ENCODE results near the gene BLVRB.

The BLVRB gene

DNA sequence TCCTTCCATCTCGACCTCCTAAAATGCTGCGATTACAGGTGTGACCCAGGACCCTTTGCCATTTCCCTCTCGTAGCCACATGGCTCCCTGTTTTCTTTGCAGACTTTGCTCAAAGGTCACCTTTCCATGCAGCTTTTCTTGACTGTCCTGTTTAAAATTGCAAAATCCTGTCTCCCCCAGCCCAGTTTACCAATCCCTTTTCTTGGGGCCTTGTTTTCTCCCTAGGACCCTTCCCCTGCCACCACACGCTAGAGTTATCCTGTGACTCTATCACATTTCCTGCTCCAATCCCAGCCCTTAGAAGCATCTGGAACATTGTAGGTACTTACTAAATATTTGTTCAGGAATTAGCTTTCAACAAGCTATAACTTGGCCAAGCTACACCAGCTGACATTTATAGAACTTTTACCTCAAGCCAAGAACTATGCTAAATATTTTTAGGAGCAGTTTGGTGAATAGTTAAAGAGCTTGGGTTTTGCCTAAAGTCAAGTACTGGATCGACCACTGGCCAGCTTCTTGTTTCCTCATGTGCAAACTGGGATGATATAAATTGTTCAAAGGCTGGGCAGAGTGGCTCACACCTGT lies 12.3 kb downstream of the BLVRB start:
- no peak overlapping the region for H3K27ac ChIP-seq (ENCODE audit: insufficient read depth, low read length, poor library complexity, severe bottlenecking)
- no peaks in the 10 kb centered on the region for H3K9me3 ChIP-seq (ENCODE audit: control insufficient read depth, low read length)
- DNase-seq, result no peak
- H3K4me3 ChIP-seq (ENCODE audit: insufficient read depth, low read depth, low read length, poor library complexity, severe bottlenecking), result no peak overlapping the region
- no peaks in the 10 kb centered on the region for H3K36me3 ChIP-seq (ENCODE audit: control insufficient read depth, insufficient read depth, low read length)
- H3K4me1 ChIP-seq (ENCODE audit: control insufficient read depth, insufficient read depth, low read length, poor library complexity, severe bottlenecking), result no peaks in the 10 kb centered on the region
- H3K27me3 ChIP-seq (replicated peaks; ENCODE audit: control insufficient read depth, insufficient read depth, low read length, poor library complexity, severe bottlenecking), result no peaks in the 10 kb centered on the region

DNA sequence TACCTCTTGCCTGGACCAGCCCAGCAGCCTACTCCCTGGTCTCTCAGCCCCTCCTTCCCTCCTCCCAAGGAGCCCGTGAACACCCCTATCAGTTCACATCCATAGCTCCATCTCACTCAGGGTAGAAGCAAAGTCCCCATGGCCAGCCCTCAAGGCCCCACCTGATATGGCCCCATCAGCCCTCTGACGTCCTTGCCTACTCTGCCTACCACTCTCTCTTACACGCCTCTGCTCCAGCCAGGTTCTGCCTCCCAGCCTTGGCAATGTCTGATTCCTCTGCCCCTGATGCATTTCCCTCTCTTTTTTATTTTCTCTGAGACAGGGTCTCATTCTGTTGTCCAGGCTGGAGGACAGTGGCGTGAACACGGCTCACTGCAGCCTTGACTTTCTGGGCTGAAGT lies 13.5 kb downstream of the BLVRB start:
- H3K27ac ChIP-seq (ENCODE audit: insufficient read depth, low read length, poor library complexity, severe bottlenecking), result no peak overlapping the region
- DNase-seq, result no peak
- no peaks in the 10 kb centered on the region for H3K27me3 ChIP-seq (replicated peaks; ENCODE audit: control insufficient read depth, insufficient read depth, low read length, poor library complexity, severe bottlenecking)
- H3K9me3 ChIP-seq (ENCODE audit: control insufficient read depth, low read length), result no peaks in the 10 kb centered on the region
- no peak overlapping the region for H3K4me3 ChIP-seq (ENCODE audit: insufficient read depth, low read depth, low read length, poor library complexity, severe bottlenecking)
- H3K36me3 ChIP-seq (ENCODE audit: control insufficient read depth, insufficient read depth, low read length), result no peaks in the 10 kb centered on the region
- H3K4me1 ChIP-seq (ENCODE audit: control insufficient read depth, insufficient read depth, low read length, poor library complexity, severe bottlenecking), result no peaks in the 10 kb centered on the region

DNA sequence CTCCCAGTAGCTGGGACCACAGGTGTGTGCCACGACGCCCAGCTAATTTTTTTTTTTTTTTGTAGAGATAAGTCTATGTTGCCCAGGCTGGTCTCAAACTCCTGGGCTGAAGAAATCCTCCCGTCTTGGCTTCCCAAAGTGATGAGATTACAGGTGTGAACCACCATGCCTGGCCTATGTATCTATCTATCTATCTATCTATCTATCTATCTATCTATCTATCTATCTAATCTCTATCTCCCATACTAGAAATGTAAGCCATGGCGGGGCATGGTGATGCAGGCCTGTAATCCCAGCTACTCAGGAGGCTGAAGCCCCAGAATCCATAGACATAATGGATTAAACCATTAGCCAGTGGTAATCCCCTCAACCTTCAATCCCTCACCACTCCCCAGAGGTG lies 14.9 kb downstream of the BLVRB start:
- Histone ChIP-seq H3K27me3 (replicated peaks; ENCODE audit: control insufficient read depth, insufficient read depth, low read length, poor library complexity, severe bottlenecking) (no peaks in the 10 kb centered on the region), H3K9me3 (ENCODE audit: control insufficient read depth, low read length) (no peaks in the 10 kb centered on the region), H3K4me3 (ENCODE audit: insufficient read depth, low read depth, low read length, poor library complexity, severe bottlenecking) (no peak overlapping the region), H3K36me3 (ENCODE audit: control insufficient read depth, insufficient read depth, low read length) (no peaks in the 10 kb centered on the region), H3K4me1 (ENCODE audit: control insufficient read depth, insufficient read depth, low read length, poor library complexity, severe bottlenecking) (no peaks in the 10 kb centered on the region), H3K27ac (ENCODE audit: insufficient read depth, low read length, poor library complexity, severe bottlenecking) (no peak overlapping the region)
- no peak for DNase-seq

DNA sequence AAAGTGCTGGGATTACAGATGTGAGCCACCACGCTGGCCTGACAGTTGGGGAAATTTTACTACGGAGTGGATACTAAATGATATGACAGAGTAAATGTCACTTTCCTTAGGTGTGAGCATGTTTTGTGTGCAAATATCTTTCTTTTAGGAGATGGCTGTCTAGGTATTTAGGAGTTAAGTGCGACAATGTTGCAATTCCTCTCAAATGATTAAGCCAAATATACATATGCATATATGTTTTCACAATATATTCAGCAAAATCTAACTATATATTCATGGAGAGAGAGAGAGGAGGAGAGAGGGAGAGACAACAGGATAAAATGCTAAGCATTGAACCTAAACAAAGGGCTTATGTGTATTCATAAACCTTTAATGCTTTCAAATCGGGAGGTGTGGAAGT lies 16.0 kb downstream of the BLVRB start:
- Histone ChIP-seq H3K9me3 (ENCODE audit: control insufficient read depth, low read length) (no peaks in the 10 kb centered on the region), H3K4me3 (ENCODE audit: insufficient read depth, low read depth, low read length, poor library complexity, severe bottlenecking) (no peak overlapping the region), H3K27me3 (replicated peaks; ENCODE audit: control insufficient read depth, insufficient read depth, low read length, poor library complexity, severe bottlenecking) (no peaks in the 10 kb centered on the region), H3K36me3 (ENCODE audit: control insufficient read depth, insufficient read depth, low read length) (no peaks in the 10 kb centered on the region), H3K4me1 (ENCODE audit: control insufficient read depth, insufficient read depth, low read length, poor library complexity, severe bottlenecking) (peaks cover 3% of the 10 kb centered on the region), H3K27ac (ENCODE audit: insufficient read depth, low read length, poor library complexity, severe bottlenecking) (no peak overlapping the region)
- no peak for DNase-seq

GRCh38 chr19:40446263-40446784 lies 19.2 kb downstream of the BLVRB start:
- peaks cover 8% of the 10 kb centered on the region for H3K4me1 ChIP-seq (ENCODE audit: control insufficient read depth, insufficient read depth, low read length, poor library complexity, severe bottlenecking)
- H3K27ac ChIP-seq (ENCODE audit: insufficient read depth, low read length, poor library complexity, severe bottlenecking), result no peak overlapping the region
- H3K9me3 ChIP-seq (ENCODE audit: control insufficient read depth, low read length), result no peaks in the 10 kb centered on the region
- no peaks in the 10 kb centered on the region for H3K27me3 ChIP-seq (replicated peaks; ENCODE audit: control insufficient read depth, insufficient read depth, low read length, poor library complexity, severe bottlenecking)
- no peak overlapping the region for H3K4me3 ChIP-seq (ENCODE audit: insufficient read depth, low read depth, low read length, poor library complexity, severe bottlenecking)
- peaks cover 6% of the 10 kb centered on the region for H3K36me3 ChIP-seq (ENCODE audit: control insufficient read depth, insufficient read depth, low read length)
- DNase-seq, result no peak

DNA sequence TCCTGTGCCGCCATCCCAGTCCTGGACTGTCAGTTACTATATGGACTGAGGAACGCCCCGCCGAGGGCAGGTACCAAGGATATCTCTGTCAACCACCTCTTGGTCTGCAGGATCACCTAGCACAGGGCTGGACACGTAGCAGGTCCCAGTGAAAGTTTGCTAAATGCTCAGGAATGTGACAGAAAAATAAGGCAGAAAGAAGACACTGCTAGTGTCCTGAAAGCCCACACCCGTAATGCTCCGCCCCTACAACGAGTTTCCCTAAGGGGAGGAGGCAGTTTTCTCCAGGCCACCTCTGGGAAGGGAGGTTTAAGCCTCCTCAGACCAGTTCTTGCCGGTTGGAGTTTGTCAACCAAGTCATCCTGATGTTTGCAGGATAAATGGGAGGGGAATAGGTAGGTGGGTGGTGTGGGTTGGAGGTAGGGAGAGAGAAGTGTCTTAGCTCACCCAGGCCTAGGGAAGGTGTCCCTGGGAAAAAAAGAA lies 19.7 kb downstream of the BLVRB start:
- DNase-seq, result no peak
- Histone ChIP-seq H3K9me3 (ENCODE audit: control insufficient read depth, low read length) (no peaks in the 10 kb centered on the region), H3K27me3 (replicated peaks; ENCODE audit: control insufficient read depth, insufficient read depth, low read length, poor library complexity, severe bottlenecking) (no peaks in the 10 kb centered on the region), H3K4me1 (ENCODE audit: control insufficient read depth, insufficient read depth, low read length, poor library complexity, severe bottlenecking) (peaks cover 8% of the 10 kb centered on the region), H3K27ac (ENCODE audit: insufficient read depth, low read length, poor library complexity, severe bottlenecking) (no peak overlapping the region), H3K36me3 (ENCODE audit: control insufficient read depth, insufficient read depth, low read length) (peaks cover 11% of the 10 kb centered on the region), H3K4me3 (ENCODE audit: insufficient read depth, low read depth, low read length, poor library complexity, severe bottlenecking) (no peak overlapping the region)

GRCh38 chr19:40444825-40445312 lies 20.7 kb downstream of the BLVRB start:
- DNase-seq, result no peak

GRCh38 chr19:40444000-40444824 lies 21.3 kb downstream of the BLVRB start, which contains the start of gene SERTAD3:
TSS of gene SERTAD3 (minus strand) at chr19:40444335. CDS start at chr19:40442080, 2,255 bp downstream.
- no peaks in the 10 kb centered on the region for H3K9me3 ChIP-seq (ENCODE audit: control insufficient read depth, low read length)
- DNase-seq, result peak; percentile 91 to 95 (median 94)
- no peaks in the 10 kb centered on the region for H3K27me3 ChIP-seq (replicated peaks; ENCODE audit: control insufficient read depth, insufficient read depth, low read length, poor library complexity, severe bottlenecking)
- H3K4me3 ChIP-seq (ENCODE audit: insufficient read depth, low read depth, low read length, poor library complexity, severe bottlenecking), result peak within 1 kb of the TSS; percentile 73
- H3K4me1 ChIP-seq (ENCODE audit: control insufficient read depth, insufficient read depth, low read length, poor library complexity, severe bottlenecking), result peaks cover 8% of the 10 kb centered on the region
- H3K27ac ChIP-seq (ENCODE audit: insufficient read depth, low read length, poor library complexity, severe bottlenecking), result peak within 1 kb of the TSS; percentile 81
- peaks cover 19% of the 10 kb centered on the region for H3K36me3 ChIP-seq (ENCODE audit: control insufficient read depth, insufficient read depth, low read length)

More at GRCh38 chr19:40444825-40445312, 20.7 kb downstream of the BLVRB start:
- Histone ChIP-seq H3K36me3 (ENCODE audit: control insufficient read depth, insufficient read depth, low read length) (peaks cover 19% of the 10 kb centered on the region), H3K27ac (ENCODE audit: insufficient read depth, low read length, poor library complexity, severe bottlenecking) (peak overlapping the region; percentile 81), H3K4me1 (ENCODE audit: control insufficient read depth, insufficient read depth, low read length, poor library complexity, severe bottlenecking) (peaks cover 8% of the 10 kb centered on the region), H3K4me3 (ENCODE audit: insufficient read depth, low read depth, low read length, poor library complexity, severe bottlenecking) (peak overlapping the region; percentile 73), H3K27me3 (replicated peaks; ENCODE audit: control insufficient read depth, insufficient read depth, low read length, poor library complexity, severe bottlenecking) (no peaks in the 10 kb centered on the region), H3K9me3 (ENCODE audit: control insufficient read depth, low read length) (no peaks in the 10 kb centered on the region)

GRCh38 chr19:40443131-40443999 lies 22.2 kb downstream of the BLVRB start:
- H3K27me3 ChIP-seq (replicated peaks; ENCODE audit: control insufficient read depth, insufficient read depth, low read length, poor library complexity, severe bottlenecking), result no peaks in the 10 kb centered on the region
- peaks cover 19% of the 10 kb centered on the region for H3K36me3 ChIP-seq (ENCODE audit: control insufficient read depth, insufficient read depth, low read length)
- H3K4me3 ChIP-seq (ENCODE audit: insufficient read depth, low read depth, low read length, poor library complexity, severe bottlenecking), result peak overlapping the region; percentile 73
- peaks cover 8% of the 10 kb centered on the region for H3K4me1 ChIP-seq (ENCODE audit: control insufficient read depth, insufficient read depth, low read length, poor library complexity, severe bottlenecking)
- peak overlapping the region; percentile 81 for H3K27ac ChIP-seq (ENCODE audit: insufficient read depth, low read length, poor library complexity, severe bottlenecking)
- no peaks in the 10 kb centered on the region for H3K9me3 ChIP-seq (ENCODE audit: control insufficient read depth, low read length)
- peak; percentile 98 to 99 (median 99) for DNase-seq

Measured in effector memory CD4-positive, alpha-beta T cell (primary cell).